ENCODE results near the gene USP32. TPM values are rescaled to one million over a fixed set of nuclear protein-coding genes. Genes with fewer than 3 reads are reported as not detected.
"Not testable (repeated sequence)": the region's sequence is repeated elsewhere in the genome, so short reads cannot be mapped to it uniquely, and the experiment has no call there.

Gene USP32
- total RNA-seq, 1 experiment from 2014 or later, result 73.5 TPM

GRCh38 chr17:60430561-60430960, 38.6 kb upstream of the USP32 start:
- not testable (repeated sequence) for H4K8ac ChIP-seq (replicated peaks; ENCODE audit: insufficient read length, low read depth, low read length); H3K27me3 Mint-ChIP-seq (ENCODE audit: low read depth); H3K14ac ChIP-seq (ENCODE audit: insufficient read depth, low read length); H3K23ac ChIP-seq (ENCODE audit: insufficient read length, low read depth, low read length); H4K5ac ChIP-seq (ENCODE audit: insufficient read length, low read depth, low read length); H3T11ph ChIP-seq (ENCODE audit: low read length); H3K4me2 ChIP-seq (ENCODE audit: insufficient read depth, insufficient read length, low read length); H2BK15ac ChIP-seq (ENCODE audit: low read depth, low read length); H2BK120ac ChIP-seq (ENCODE audit: low read depth, low read length, poor library complexity, severe bottlenecking); H3K9me3 ChIP-seq (ENCODE audit: control insufficient read depth, low read depth, low read length); H2BK5ac ChIP-seq (ENCODE audit: insufficient read length, low read length); H2AK5ac ChIP-seq (ENCODE audit: insufficient read length, low read length); H3K4me3 Mint-ChIP-seq; H3K27ac Mint-ChIP-seq; H2AFZ ChIP-seq (ENCODE audit: low read length); H3K56ac ChIP-seq (ENCODE audit: insufficient read length, low read depth, low read length); H3K79me2 ChIP-seq (ENCODE audit: insufficient read depth, low read length); DNase-seq; H3K27me3 ChIP-seq (ENCODE audit: insufficient read depth, low read length); H3K4me1 Mint-ChIP-seq; H3K9ac ChIP-seq (ENCODE audit: extremely low read depth, insufficient read length, low read length); H4K91ac ChIP-seq (ENCODE audit: insufficient read length, low read depth, low read length); H3K4ac ChIP-seq (ENCODE audit: low read depth, low read length); H4K20me1 ChIP-seq (ENCODE audit: control insufficient read depth, insufficient read depth, insufficient read length); H2BK12ac ChIP-seq (ENCODE audit: insufficient read length, low read depth, low read length); H3K18ac ChIP-seq (ENCODE audit: insufficient read length, low read depth, low read length); H2BK20ac ChIP-seq (ENCODE audit: low read depth, low read length, poor library complexity, severe bottlenecking); H3K79me1 ChIP-seq (ENCODE audit: insufficient read depth, low read depth, low read length, poor library complexity, severe bottlenecking); H3K23me2 ChIP-seq (ENCODE audit: insufficient read length, low read depth, low read length, poor library complexity, severe bottlenecking); H3K27ac ChIP-seq (ENCODE audit: insufficient read length, low read depth, low read length); H3K4me1 ChIP-seq (ENCODE audit: insufficient read depth, low read length)
- no CpG with 5 or more reads among the region's 7 CpGs for WGBS (ENCODE audit: extremely low coverage, insufficient read length, low lambda C conversion rate)
- Mint-ChIP-seq H3K9me3 (peaks cover 21 to 27% of the 10 kb centered on the region in 2 experiments), H3K36me3 (ENCODE audit: insufficient read depth in 1 of 3, low read depth in 3 of 3) (peaks cover 8 to 22% (median 9%) of the 10 kb centered on the region in 3 experiments; a peak in 6 of 7 replicates)

GRCh38 chr17:60428491-60428890, 36.6 kb upstream of the USP32 start:
- not testable (repeated sequence) for H3K18ac ChIP-seq (ENCODE audit: insufficient read length, low read depth, low read length); H4K8ac ChIP-seq (replicated peaks; ENCODE audit: insufficient read length, low read depth, low read length); H2BK12ac ChIP-seq (ENCODE audit: insufficient read length, low read depth, low read length); H3K4ac ChIP-seq (ENCODE audit: low read depth, low read length); H3K79me1 ChIP-seq (ENCODE audit: insufficient read depth, low read depth, low read length, poor library complexity, severe bottlenecking); H2AK5ac ChIP-seq (ENCODE audit: insufficient read length, low read length); H3K27ac Mint-ChIP-seq; H3K27ac ChIP-seq (ENCODE audit: insufficient read length, low read depth, low read length); H4K5ac ChIP-seq (ENCODE audit: insufficient read length, low read depth, low read length); H3K79me2 ChIP-seq (ENCODE audit: insufficient read depth, low read length); H3T11ph ChIP-seq (ENCODE audit: low read length); H2BK5ac ChIP-seq (ENCODE audit: insufficient read length, low read length); H2BK120ac ChIP-seq (ENCODE audit: low read depth, low read length, poor library complexity, severe bottlenecking); H3K4me1 ChIP-seq (ENCODE audit: insufficient read depth, low read length); H3K4me3 Mint-ChIP-seq; H2AFZ ChIP-seq (ENCODE audit: low read length); DNase-seq; H3K27me3 ChIP-seq (ENCODE audit: insufficient read depth, low read length); H3K9me3 ChIP-seq (ENCODE audit: control insufficient read depth, low read depth, low read length); H3K9ac ChIP-seq (ENCODE audit: extremely low read depth, insufficient read length, low read length); H2BK15ac ChIP-seq (ENCODE audit: low read depth, low read length); H4K91ac ChIP-seq (ENCODE audit: insufficient read length, low read depth, low read length); H2BK20ac ChIP-seq (ENCODE audit: low read depth, low read length, poor library complexity, severe bottlenecking); H3K27me3 Mint-ChIP-seq (ENCODE audit: low read depth); H3K4me2 ChIP-seq (ENCODE audit: insufficient read depth, insufficient read length, low read length); H3K23me2 ChIP-seq (ENCODE audit: insufficient read length, low read depth, low read length, poor library complexity, severe bottlenecking); H3K23ac ChIP-seq (ENCODE audit: insufficient read length, low read depth, low read length); H4K20me1 ChIP-seq (ENCODE audit: control insufficient read depth, insufficient read depth, insufficient read length); H3K4me1 Mint-ChIP-seq; H3K56ac ChIP-seq (ENCODE audit: insufficient read length, low read depth, low read length); H3K14ac ChIP-seq (ENCODE audit: insufficient read depth, low read length)
- H3K9me3 Mint-ChIP-seq, result peaks cover 14 to 21% of the 10 kb centered on the region in 2 experiments
- WGBS (ENCODE audit: extremely low coverage, insufficient read length, low lambda C conversion rate), result no CpG with 5 or more reads among the region's 6 CpGs
- H3K36me3 Mint-ChIP-seq (ENCODE audit: insufficient read depth in 1 of 3, low read depth in 3 of 3), result peaks cover 5 to 15% (median 8%) of the 10 kb centered on the region in 3 experiments; a peak in 6 of 7 replicates
